Keratinocyte (primary cell): ENCODE measurements around the gene MAB21L3. TPM values are rescaled to one million over a fixed set of nuclear protein-coding genes. Genes with fewer than 3 reads are reported as not detected.

Experiments used
- DNase-seq: peaks from one replicate; pipeline ENCODE4 v3.0.0-alpha.2; 2011; ENCODE audit warnings: low read depth, missing footprints, low spot score
- FAIRE-seq: peaks from 2 replicates; lab custom pipeline; 2011; peaks lifted over from hg19 to GRCh38; lab: Jason Lieb, UNC
- H2AFZ ChIP-seq: 2 replicates; pipeline ENCODE4 v1.6.0; 2012; ENCODE audit warnings: low read length, control low read depth, inconsistent platforms; ENCODE audit not compliant: control insufficient read depth
- H3K27ac ChIP-seq: 2 replicates; pipeline ENCODE4 v1.5.1; 2011; ENCODE audit warnings: low read length; ENCODE audit not compliant: control insufficient read depth, insufficient read depth
- H3K27me3 ChIP-seq: 3 replicates; pipeline ENCODE4 v1.6.0; 2011; ENCODE audit warnings: low read length; ENCODE audit not compliant: control insufficient read depth, insufficient read depth; ENCODE audit errors: extremely low read depth
- H3K36me3 ChIP-seq, 2 experiments: 2 replicates in 1 of 2; 3 replicates in 1 of 2; pipeline ENCODE4 v1.5.1; 2011; ENCODE audit warnings: low read length in 2 of 2, mild to moderate bottlenecking in 1 of 2; ENCODE audit not compliant: control insufficient read depth in 2 of 2, insufficient read depth in 2 of 2; ENCODE audit errors: extremely low read depth in 1 of 2
- H3K4me1 ChIP-seq: 3 replicates; pipeline ENCODE4 v1.5.1; 2011; ENCODE audit warnings: low read length; ENCODE audit not compliant: control insufficient read depth, insufficient read depth; ENCODE audit errors: extremely low read depth
- H3K4me2 ChIP-seq: 3 replicates; pipeline ENCODE4 v1.6.0; 2011; ENCODE audit warnings: low read depth, low read length; ENCODE audit not compliant: control insufficient read depth, insufficient read depth; ENCODE audit errors: extremely low read depth
- H3K4me3 ChIP-seq, 3 experiments: fragments of 200-600 bp in 1 of 3; sonication (generic) in 1 of 3; 2 replicates in 2 of 3; 3 replicates in 1 of 3; pipeline ENCODE4 v1.5.1; 2011 to 2016; ENCODE audit warnings: low read length in 3 of 3, mild to moderate bottlenecking in 3 of 3, control low read depth in 2 of 3, inconsistent platforms in 1 of 3, low read depth in 1 of 3, mixed read lengths in 1 of 3, mixed run types in 1 of 3, moderate library complexity in 1 of 3; ENCODE audit not compliant: control insufficient read depth in 2 of 3, insufficient read depth in 2 of 3; ENCODE audit errors: extremely low read depth in 1 of 3
- H3K79me2 ChIP-seq: 2 replicates; pipeline ENCODE4 v1.6.0; 2012; ENCODE audit warnings: low read length; ENCODE audit not compliant: control insufficient read depth, insufficient read depth
- H3K9ac ChIP-seq: 3 replicates; pipeline ENCODE4 v1.6.0; 2011; ENCODE audit warnings: low read length; ENCODE audit not compliant: control insufficient read depth, insufficient read depth; ENCODE audit errors: extremely low read depth
- H3K9me1 ChIP-seq: 3 replicates; pipeline ENCODE4 v1.6.0; 2011; ENCODE audit warnings: low read length; ENCODE audit not compliant: control insufficient read depth, insufficient read depth; ENCODE audit errors: extremely low read depth
- H3K9me3 ChIP-seq: 2 replicates; pipeline ENCODE4 v1.5.1; 2012; ENCODE audit warnings: low read depth, low read length; ENCODE audit not compliant: control insufficient read depth
- H4K20me1 ChIP-seq: 3 replicates; pipeline ENCODE4 v1.6.0; 2011; ENCODE audit warnings: low read length; ENCODE audit not compliant: control insufficient read depth, insufficient read depth; ENCODE audit errors: extremely low read depth
- CTCF ChIP-seq, 3 experiments: IDR thresholded peaks in 1 of 3; conservative IDR thresholded peaks in 1 of 3; optimal IDR thresholded peaks in 1 of 3; 2 replicates in 2 of 3; 3 replicates in 1 of 3; pipeline versions ENCODE3 to v1.5.1; 2011; ENCODE audit warnings: low read length in 3 of 3, mild to moderate bottlenecking in 3 of 3, moderate library complexity in 2 of 3, control low read depth in 1 of 3, inconsistent platforms in 1 of 3; ENCODE audit not compliant: insufficient read depth in 2 of 3; ENCODE audit errors: extremely low read depth in 1 of 3
- EZH2 ChIP-seq: IDR thresholded peaks from one replicate; pipeline ENCODE4 v1.6.1; 2012; ENCODE audit warnings: inconsistent platforms, mild to moderate bottlenecking, low read length, moderate library complexity
- dilution Hi-C: fragments of 300-500 bp; cut with MboI; formaldehyde crosslinking; loops from one replicate; pipeline ENCODE4 v1.7.0; 2020; ENCODE audit warnings: low sequenced_read_pairs; ENCODE audit not compliant: extremely low pct_ligation_motif_present
- polyA plus RNA-seq, 5 experiments: library from polyadenylated mRNA; depleted of rRNA in 3 of 5; stranded (reverse) in 3 of 5; stranded (forward) in 1 of 5; unstranded in 1 of 5; fragments of >200 nt; gene quantifications; 1 replicate in 1 of 5; 2 replicates in 3 of 5; 3 replicates in 1 of 5; pipeline versions ENCODE4 v1.2.1 to v1.2.3, GENCODE V29; 2011 to 2012; ENCODE audit warnings: missing spikeins in 2 of 5, low read depth in 1 of 5, low replicate concordance in 1 of 5

MAB21L3 gene
- polyA plus RNA-seq, 1 donor (not counting 4 experiments of a cell fraction or from before 2014, with no cell fraction given) = 0.29 TPM

GRCh38 chr1:116104667-116105066 lies 6.5 kb upstream of the MAB21L3 start:
- no peak overlapping the region for H3K9ac ChIP-seq
- H3K4me1 ChIP-seq = peaks cover 3% of the 10 kb centered on the region
- H3K36me3 ChIP-seq = peaks cover 0 to 2% of the 10 kb centered on the region in 2 experiments
- H3K79me2 ChIP-seq = no peaks in the 10 kb centered on the region
- no peak overlapping the region for H3K4me3 ChIP-seq
- no peak for FAIRE-seq
- no peak overlapping the region for H3K4me2 ChIP-seq
- H3K9me3 ChIP-seq = no peaks in the 10 kb centered on the region
- H3K9me1 ChIP-seq = no peaks in the 10 kb centered on the region
- dilution Hi-C loops = no loop called here
- no peak for TF ChIP-seq CTCF (optimal IDR thresholded peaks at IDR 0.05 in 1 of 3, IDR thresholded peaks at IDR 0.05 in 1 of 3, conservative IDR thresholded peaks at IDR 0.05 in 1 of 3; ENCODE audit: extremely low read depth in 1 of 3, insufficient read depth in 2 of 3, low read length in 3 of 3)
- no peak for TF ChIP-seq EZH2
- no peak overlapping the region for H2AFZ ChIP-seq
- H4K20me1 ChIP-seq = no peaks in the 10 kb centered on the region
- no peaks in the 10 kb centered on the region for H3K27me3 ChIP-seq
- H3K27ac ChIP-seq = no peak overlapping the region
- no peak for DNase-seq

- Histone ChIP-seq H3K27ac (no peak overlapping the region), H3K4me3 (no peak overlapping the region), H3K4me1 (peaks cover 14% of the 10 kb centered on the region), H3K9ac (no peak overlapping the region), H3K36me3 (no peaks in the 10 kb centered on the region), H3K9me1 (no peaks in the 10 kb centered on the region), H2AFZ (no peak overlapping the region), H3K9me3 (no peaks in the 10 kb centered on the region), H3K79me2 (no peaks in the 10 kb centered on the region), H3K27me3 (no peaks in the 10 kb centered on the region), H4K20me1 (no peaks in the 10 kb centered on the region), H3K4me2 (no peak overlapping the region)
- dilution Hi-C loops = no loop called here
- DNase-seq (no peak), FAIRE-seq (no peak)
- TF ChIP-seq EZH2 (no peak), CTCF (optimal IDR thresholded peaks at IDR 0.05 in 1 of 3, IDR thresholded peaks at IDR 0.05 in 1 of 3, conservative IDR thresholded peaks at IDR 0.05 in 1 of 3; ENCODE audit: extremely low read depth in 1 of 3, insufficient read depth in 2 of 3, low read length in 3 of 3) (no peak)
These were observed 5.2 kb upstream of the MAB21L3 start for GRCh38 chr1:116105996-116106395.
